HepG2 (cell line): Measurements from ENCODE around the gene HIPK4. TPM values are rescaled to one million over a fixed set of nuclear protein-coding genes. Genes with fewer than 3 reads are reported as not detected.

Source experiments
- CENPBD1 ChIP-seq: sonication (generic); formaldehyde crosslinking; IDR thresholded peaks from 2 replicates; pipeline ENCODE4 v1.8.0; 2022; ENCODE audit warnings: missing genetic modification reagents, low read depth, mild to moderate bottlenecking, borderline replicate concordance
- FOXO1 ChIP-seq: sonication (generic); formaldehyde crosslinking; IDR thresholded peaks from 2 replicates; pipeline ENCODE4 v1.4.0; 2020; ENCODE audit warnings: missing genetic modification reagents
- KDM1A ChIP-seq: IDR thresholded peaks from 2 replicates; pipeline ENCODE4 v1.6.1; 2016; ENCODE audit warnings: missing compliant biosample characterization
- NCOA5 ChIP-seq: sonication (generic); formaldehyde crosslinking; IDR thresholded peaks from 2 replicates; pipeline ENCODE4 v1.4.0; 2020; ENCODE audit warnings: missing genetic modification reagents
- NRL ChIP-seq: sonication (generic); formaldehyde crosslinking; IDR thresholded peaks from 2 replicates; pipeline ENCODE4 v1.5.0; 2020; ENCODE audit warnings: missing genetic modification reagents, mild to moderate bottlenecking, moderate library complexity, borderline replicate concordance
- PAXIP1 ChIP-seq: sonication (generic); formaldehyde crosslinking; conservative IDR thresholded peaks from 2 replicates; pipeline ENCODE4 v1.4.0; 2020; ENCODE audit warnings: mild to moderate bottlenecking, missing genetic modification reagents, moderate library complexity
- SATB2 ChIP-seq: sonication (generic); formaldehyde crosslinking; IDR thresholded peaks from 2 replicates; pipeline ENCODE4 v1.5.0; 2020; ENCODE audit warnings: missing genetic modification reagents
- SCMH1 ChIP-seq: sonication (generic); formaldehyde crosslinking; IDR thresholded peaks from 2 replicates; pipeline ENCODE4 v1.9.0; 2021; ENCODE audit warnings: missing genetic modification reagents, mild to moderate bottlenecking, borderline replicate concordance
- SMYD3 ChIP-seq: sonication (generic); formaldehyde crosslinking; IDR thresholded peaks from 2 replicates; pipeline ENCODE4 v1.8.1; 2023; ENCODE audit warnings: mild to moderate bottlenecking, missing genetic modification reagents
- SRSF4 ChIP-seq: fragments of 200-400 bp; formaldehyde crosslinking; IDR thresholded peaks from one replicate; pipeline ENCODE4 v1.6.1; 2018; ENCODE audit warnings: mild to moderate bottlenecking, low read depth, low read length, moderate library complexity; ENCODE audit not compliant: poor library complexity, severe bottlenecking
- ZBTB20 ChIP-seq: sonication (generic); formaldehyde crosslinking; IDR thresholded peaks from 2 replicates; pipeline ENCODE4 v1.8.1; 2023; ENCODE audit warnings: missing genetic modification reagents, low read depth, mild to moderate bottlenecking, borderline replicate concordance
- ZBTB46 ChIP-seq: sonication (generic); formaldehyde crosslinking; IDR thresholded peaks from 2 replicates; pipeline ENCODE4 v1.4.0; 2020; ENCODE audit warnings: mild to moderate bottlenecking, missing genetic modification reagents, borderline replicate concordance
- ZKSCAN1 ChIP-seq: fragments of 150-350 bp; IDR thresholded peaks from 2 replicates; pipeline ENCODE4 v1.6.1; 2014; ENCODE audit warnings: low read length
- ZNF136 ChIP-seq: sonication (generic); formaldehyde crosslinking; IDR thresholded peaks from 2 replicates; pipeline ENCODE4 v1.8.1; 2022; ENCODE audit warnings: low read depth, mild to moderate bottlenecking, moderate library complexity, missing genetic modification reagents
- ZNF367 ChIP-seq: sonication (generic); formaldehyde crosslinking; IDR thresholded peaks from 2 replicates; pipeline ENCODE4 v1.4.0; 2020; ENCODE audit warnings: missing genetic modification reagents, borderline replicate concordance
- ZNF598 ChIP-seq: sonication (generic); formaldehyde crosslinking; IDR thresholded peaks from 2 replicates; pipeline ENCODE4 v1.5.1; 2020; ENCODE audit warnings: mild to moderate bottlenecking, missing genetic modification reagents, borderline replicate concordance
- ZNF652 ChIP-seq: IDR thresholded peaks from 2 replicates; pipeline ENCODE4 v1.6.1; 2016; ENCODE audit warnings: low read depth, borderline replicate concordance
- ZNF660 ChIP-seq: sonication (generic); formaldehyde crosslinking; IDR thresholded peaks from 2 replicates; pipeline ENCODE4 v1.5.1; 2020; ENCODE audit warnings: mild to moderate bottlenecking, low read depth, missing genetic modification reagents, borderline replicate concordance
- ZNF709 ChIP-seq: sonication (generic); formaldehyde crosslinking; IDR thresholded peaks from 2 replicates; pipeline ENCODE4 v1.5.0; 2020; ENCODE audit warnings: mild to moderate bottlenecking, missing genetic modification reagents
- ZNF737 ChIP-seq: sonication (generic); formaldehyde crosslinking; IDR thresholded peaks from 2 replicates; pipeline ENCODE4 v1.5.0; 2020; ENCODE audit warnings: missing genetic modification reagents, mild to moderate bottlenecking, borderline replicate concordance
- ZSCAN31 ChIP-seq: sonication (generic); formaldehyde crosslinking; IDR thresholded peaks from 2 replicates; pipeline ENCODE4 v1.5.0; 2020; ENCODE audit warnings: low read depth, mild to moderate bottlenecking, missing genetic modification reagents
- ZSCAN9 ChIP-seq: IDR thresholded peaks from 2 replicates; pipeline ENCODE4 v1.6.1; 2016; ENCODE audit warnings: borderline replicate concordance
- polyA plus RNA-seq, 8 experiments: library from polyadenylated mRNA; depleted of rRNA in 3 of 8; stranded (reverse) in 7 of 8; unstranded in 1 of 8; fragments of >200 nt; fragmentation: Illumina TruSeq in 4 of 8; extraction: Trizol in 4 of 8; gene quantifications; 2 replicates each; pipeline versions ENCODE4 v1.2.1 to v1.2.3, GENCODE V29; 2011 to 2016; ENCODE audit warnings: low read depth in 4 of 8, missing spikeins in 1 of 8, mixed read lengths in 1 of 8; ENCODE audit not compliant: insufficient read depth in 1 of 8
- total RNA-seq, 5 experiments: library from RNA; depleted of rRNA; stranded (reverse); fragments of >200 nt; fragmentation: Illumina TruSeq; extraction: Trizol; gene quantifications; 2 replicates each; pipeline ENCODE4 v1.2.3, GENCODE V29; 2016; ENCODE audit warnings: low read depth in 1 of 5

Gene HIPK4
- total and polyA plus RNA-seq, 2 of the 13 experiments (the other 11 are each of a cell fraction or from before 2014, with no cell fraction given), result 0.03 TPM; not detected in 1

GRCh38 chr19:40420766-40421765, 31.1 kb upstream of the HIPK4 start (continued):
- TF ChIP-seq SRSF4 (no peak), ZNF660 (no peak), ZBTB46 (CRISPR knock-in tag) (no peak), SMYD3 (CRISPR knock-in tag) (no peak), ZNF598 (CRISPR knock-in tag) (peak; percentile 92; the same call in 1 of the 2 replicates), FOXO1 (no peak), NRL (peak; percentile 94), ZNF367 (CRISPR knock-in tag) (no peak), CENPBD1 (no peak), ZNF136 (peak; percentile 80), ZKSCAN1 (no peak), PAXIP1 (CRISPR knock-in tag) (peak; percentile 69), ZNF652 (CRISPR knock-in tag) (no peak), ZNF709 (CRISPR knock-in tag) (peak; percentile 91), SATB2 (CRISPR knock-in tag) (no peak), KDM1A (CRISPR knock-in tag) (no peak), ZNF737 (CRISPR knock-in tag) (no peak), ZSCAN9 (CRISPR knock-in tag) (no peak), ZSCAN31 (CRISPR knock-in tag) (peak; percentile 87), ZBTB20 (CRISPR knock-in tag) (0 out of 2 replicates have a peak, but pooled peaks have one; percentile 42), SCMH1 (CRISPR knock-in tag) (no peak), NCOA5 (no peak)
